Left lung (tissue), 10 donors: ENCODE results near the gene CAMTA1. TPM values are rescaled to one million over a fixed set of nuclear protein-coding genes. Genes with fewer than 3 reads are reported as not detected.

Experiments used
- ATAC-seq: fragments of 200-7000 bp; cut with Tn5 transposase; one replicate; pipeline ENCODE4 v1.9.1; 2020; ENCODE audit warnings: moderate library complexity
- DNase-seq, 4 donors: peaks; one replicate each; pipeline ENCODE4 v3.0.0-alpha.2; 2013 to 2020
- H3K27ac ChIP-seq, 2 donors: fragments of 200-600 bp; sonication (generic) in 1 of 2; one replicate each; pipeline versions ENCODE4 v1.5.0 to v1.8.0; 2020 to 2021
- H3K27me3 ChIP-seq, 2 donors: fragments of 200-600 bp; sonication (generic) in 1 of 2; one replicate each; pipeline versions ENCODE4 v1.5.0 to v1.8.0; 2020 to 2021
- H3K36me3 ChIP-seq, 2 donors: fragments of 200-600 bp; sonication (generic) in 1 of 2; one replicate each; pipeline versions ENCODE4 v1.5.0 to v1.8.0; 2020 to 2021
- H3K4me1 ChIP-seq, 2 donors: fragments of 200-600 bp; one replicate each; pipeline ENCODE4 v1.8.0; 2021
- H3K4me3 ChIP-seq, 2 donors: fragments of 200-600 bp; sonication (generic) in 1 of 2; one replicate each; pipeline versions ENCODE4 v1.5.0 to v1.8.0; 2020 to 2021; ENCODE audit warnings: mild to moderate bottlenecking in 1 of 2
- H3K9me3 ChIP-seq, 2 donors: fragments of 200-600 bp; sonication (generic) in 1 of 2; one replicate each; pipeline versions ENCODE4 v1.5.0 to v1.8.0; 2020 to 2021
- intact Hi-C, 2 donors: fragments of 100-400 bp; cut with DNase I; formaldehyde crosslinking; loops; one replicate each; pipeline versions ENCODE4 v1.11.2 to v1.14.2; 2022
- polyA plus RNA-seq, 6 donors: library from polyadenylated mRNA; unstranded; fragments of 120-200 nt; gene quantifications; one replicate each; pipeline ENCODE4 v1.2.1, GENCODE V29; 2013; ENCODE audit not compliant: insufficient read length in 6 of 6
- total RNA-seq, 2 donors: library from RNA; stranded (reverse); fragmentation: NEBNext Ultra II Directional; extraction: Animal tissue kit (Norgen Biotek cat#: 25700); gene quantifications; one replicate each; pipeline ENCODE4 v1.2.1, GENCODE V29; 2021
- TF ChIP-seq, protein P1 (sequence below), 2 donors: fragments of 200-600 bp; sonication (generic) in 1 of 2; IDR thresholded peaks; one replicate each; pipeline versions ENCODE4 v1.5.0 to v1.8.0; 2021; ENCODE audit warnings: antibody characterized with exemption in 2 of 2
- donor health status: DM: no; HTN: yes; CAD: no.
- donor health status: DM: no; HTN: no; CAD: no.

The CAMTA1 gene
- total and polyA plus RNA-seq, 8 donors: 42.7 to 69.1 (median 49.4) TPM

DNA sequence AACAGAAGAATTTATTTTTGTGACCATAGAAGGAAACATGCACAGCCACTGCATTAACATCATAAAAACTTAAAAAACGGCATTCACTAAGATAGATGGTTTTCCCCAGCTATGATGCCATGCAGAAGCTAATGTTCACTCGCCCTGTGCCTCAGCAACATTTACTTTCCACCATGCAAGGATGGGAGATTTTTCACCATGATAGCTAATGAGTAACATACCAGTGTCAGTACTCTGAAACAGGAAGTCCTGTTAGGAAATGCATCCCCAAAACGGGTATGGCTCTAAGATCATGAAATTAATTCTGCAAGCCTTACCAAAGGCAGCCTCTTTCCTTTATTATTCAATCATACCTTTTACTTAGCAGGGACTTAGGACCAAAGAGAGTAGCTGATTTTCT is 968.4 kb downstream of the CAMTA1 start:
- intact Hi-C loops: loop anchor here in 1 of 2 donors (5.0 kb wide), 1 partner anchor 86 kb away; no protein-coding TSS in a partner anchor
- ATAC-seq: no peak
- DNase-seq: no peak

DNA sequence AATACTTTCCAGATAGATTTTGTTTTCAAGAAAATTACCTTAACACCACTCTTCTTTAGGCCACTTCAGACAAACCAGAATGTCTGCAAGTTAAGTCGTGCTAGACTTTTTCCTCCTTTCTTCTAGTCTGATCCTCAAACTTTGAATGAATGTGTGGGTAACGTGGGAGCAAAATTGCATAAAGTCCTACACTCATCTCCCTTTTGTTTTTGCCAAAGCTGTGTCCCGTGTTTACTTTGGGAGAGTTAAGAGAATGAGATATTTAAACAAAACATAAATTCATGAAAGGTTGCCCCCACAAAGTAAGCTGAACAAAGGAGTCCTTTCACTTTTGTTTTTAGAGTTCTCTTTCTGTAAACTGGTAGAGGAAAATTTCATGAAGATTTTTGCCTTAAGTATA is 969.0 kb downstream of the CAMTA1 start:
- Histone ChIP-seq H3K27ac (peak overlapping the region in 1 of 2 donors; percentile 34), H3K36me3 (no peaks in the 10 kb centered on the region), H3K4me1 (peaks cover 0 to 21% of the 10 kb centered on the region in 2 donors), H3K4me3 (no peak overlapping the region), H3K9me3 (no peaks in the 10 kb centered on the region), H3K27me3 (no peaks in the 10 kb centered on the region)
- intact Hi-C loops: loop anchor here in 1 of 2 donors (5.0 kb wide), 1 partner anchor 87 kb away; no protein-coding TSS in a partner anchor
- DNase-seq (no peak), ATAC-seq (no peak)
- TF ChIP-seq, protein P1, sequence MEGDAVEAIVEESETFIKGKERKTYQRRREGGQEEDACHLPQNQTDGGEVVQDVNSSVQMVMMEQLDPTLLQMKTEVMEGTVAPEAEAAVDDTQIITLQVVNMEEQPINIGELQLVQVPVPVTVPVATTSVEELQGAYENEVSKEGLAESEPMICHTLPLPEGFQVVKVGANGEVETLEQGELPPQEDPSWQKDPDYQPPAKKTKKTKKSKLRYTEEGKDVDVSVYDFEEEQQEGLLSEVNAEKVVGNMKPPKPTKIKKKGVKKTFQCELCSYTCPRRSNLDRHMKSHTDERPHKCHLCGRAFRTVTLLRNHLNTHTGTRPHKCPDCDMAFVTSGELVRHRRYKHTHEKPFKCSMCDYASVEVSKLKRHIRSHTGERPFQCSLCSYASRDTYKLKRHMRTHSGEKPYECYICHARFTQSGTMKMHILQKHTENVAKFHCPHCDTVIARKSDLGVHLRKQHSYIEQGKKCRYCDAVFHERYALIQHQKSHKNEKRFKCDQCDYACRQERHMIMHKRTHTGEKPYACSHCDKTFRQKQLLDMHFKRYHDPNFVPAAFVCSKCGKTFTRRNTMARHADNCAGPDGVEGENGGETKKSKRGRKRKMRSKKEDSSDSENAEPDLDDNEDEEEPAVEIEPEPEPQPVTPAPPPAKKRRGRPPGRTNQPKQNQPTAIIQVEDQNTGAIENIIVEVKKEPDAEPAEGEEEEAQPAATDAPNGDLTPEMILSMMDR (IDR thresholded peaks at IDR 0.05): no peak

More for the DNA sequence above, 968.4 kb downstream of the CAMTA1 start:
- H3K27ac ChIP-seq: peak overlapping the region in 1 of 2 donors; percentile 34
- no peaks in the 10 kb centered on the region for H3K9me3 ChIP-seq
- no peaks in the 10 kb centered on the region for H3K36me3 ChIP-seq
- H3K27me3 ChIP-seq: no peaks in the 10 kb centered on the region
- TF ChIP-seq, protein P1 (IDR thresholded peaks at IDR 0.05): no peak
- no peak overlapping the region for H3K4me3 ChIP-seq
- H3K4me1 ChIP-seq: peaks cover 0 to 21% of the 10 kb centered on the region in 2 donors

DNA sequence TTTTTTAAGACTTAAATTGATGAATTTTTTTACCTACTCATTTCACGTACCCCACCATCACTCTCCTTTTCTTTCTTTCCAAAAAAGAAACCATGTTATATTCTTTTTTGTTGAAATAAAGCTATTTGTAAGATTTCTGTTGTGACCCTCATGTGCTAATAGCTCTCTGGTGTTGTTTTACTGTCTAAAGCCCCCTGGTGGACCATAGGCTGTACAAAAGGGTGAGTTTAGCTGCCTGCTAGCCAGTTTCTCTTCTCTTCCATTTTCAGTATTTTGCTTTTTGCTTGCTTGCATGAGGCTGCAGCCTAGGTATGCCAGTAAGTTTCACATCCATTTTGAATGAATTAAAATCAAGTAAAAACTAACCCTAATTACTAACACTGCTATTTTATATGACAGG is 970.2 kb downstream of the CAMTA1 start:
- DNase-seq: no peak
- no peaks in the 10 kb centered on the region for H3K27me3 ChIP-seq
- intact Hi-C loops: no loop called here

DNA sequence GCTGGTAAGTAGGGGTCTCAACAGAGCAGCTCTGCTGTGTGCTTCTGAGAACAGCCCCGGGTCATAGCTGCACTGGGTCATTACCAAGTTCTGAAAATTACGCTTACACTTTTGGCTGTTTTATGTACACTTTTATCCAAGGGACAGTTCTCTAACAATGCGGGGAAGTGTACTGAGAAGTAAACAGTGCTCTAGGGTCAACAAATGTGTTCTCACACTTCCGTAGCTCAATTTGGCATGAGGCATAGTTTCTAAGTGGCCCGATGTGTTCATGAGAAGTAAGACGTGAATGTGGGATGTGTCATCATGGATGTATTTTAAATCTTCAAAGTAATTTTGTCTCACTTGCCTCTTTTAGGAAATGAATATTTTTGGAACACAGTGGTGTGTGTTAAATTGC is 975.0 kb downstream of the CAMTA1 start:
- Histone ChIP-seq H3K9me3 (no peaks in the 10 kb centered on the region), H3K27me3 (no peaks in the 10 kb centered on the region), H3K4me3 (no peak overlapping the region), H3K27ac (peak overlapping the region in 1 of 2 donors; percentile 30), H3K4me1 (no peaks in the 10 kb centered on the region), H3K36me3 (no peaks in the 10 kb centered on the region)
- TF ChIP-seq, protein P1 (IDR thresholded peaks at IDR 0.05): no peak
- ATAC-seq (no peak), DNase-seq (no peak)
- intact Hi-C loops: no loop called here

More for the DNA sequence above, 970.2 kb downstream of the CAMTA1 start:
- H3K4me3 ChIP-seq: no peak overlapping the region
- H3K9me3 ChIP-seq: no peaks in the 10 kb centered on the region
- TF ChIP-seq, protein P1 (IDR thresholded peaks at IDR 0.05): no peak
- no peak overlapping the region for H3K27ac ChIP-seq
- no peak for ATAC-seq
- no peaks in the 10 kb centered on the region for H3K36me3 ChIP-seq
- H3K4me1 ChIP-seq: peaks cover 0 to 21% of the 10 kb centered on the region in 2 donors

DNA sequence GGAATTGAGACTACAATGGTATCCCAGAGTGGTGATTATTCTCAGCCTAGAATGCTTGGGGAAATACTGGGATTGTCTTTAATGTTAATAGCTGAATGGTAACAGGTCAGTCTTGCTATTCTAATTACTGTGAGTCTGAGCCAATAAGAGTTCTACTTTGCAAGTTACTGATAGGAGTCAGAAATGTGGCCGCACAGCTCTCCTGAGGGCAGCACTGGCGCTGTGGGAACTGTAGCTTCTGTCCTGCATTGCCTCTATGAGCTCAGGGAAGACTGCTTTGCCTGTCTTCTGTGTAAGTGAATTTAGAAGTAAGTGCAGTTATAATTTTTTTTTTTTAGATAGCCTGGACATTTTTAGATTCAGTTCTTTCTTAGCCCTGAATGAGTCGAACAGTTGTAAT is 975.8 kb downstream of the CAMTA1 start:
- no peaks in the 10 kb centered on the region for H3K4me1 ChIP-seq

More for the DNA sequence above, 975.8 kb downstream of the CAMTA1 start:
- Histone ChIP-seq H3K36me3 (no peaks in the 10 kb centered on the region), H3K27ac (peak overlapping the region in 1 of 2 donors; percentile 30), H3K4me3 (no peak overlapping the region), H3K27me3 (no peaks in the 10 kb centered on the region), H3K9me3 (no peaks in the 10 kb centered on the region)
- TF ChIP-seq, protein P1 (IDR thresholded peaks at IDR 0.05): no peak
- intact Hi-C loops: no loop called here
- ATAC-seq (no peak), DNase-seq (no peak)
